Activated naive CD4-positive, alpha-beta T cell treated with anti-CD3 and anti-CD28 coated beads, Interleukin-2, amount 10 ng/mL, durations not matched to agents 7 days and 5 days (primary cell): Measurements from ENCODE around the gene TBR1.

ENCODE experiments used
- CTCF ChIA-PET: fragments of 350-600 bp; sonication (Branson Sonifier 250); formaldehyde crosslinking; loops from one replicate; lab custom pipeline; 2021; ENCODE audit warnings: antibody characterized with exemption; lab: Charles Lee
- DNase-seq: peaks from one replicate; pipeline ENCODE4 v3.0.0-alpha.2; 2020
- H3K27ac Mint-ChIP-seq: one replicate; pipeline ENCODE4 v1.8.0; 2021; ENCODE audit warnings: mild to moderate bottlenecking, moderate library complexity, mixed read lengths
- H3K27me3 Mint-ChIP-seq: one replicate; pipeline ENCODE4 v1.8.0; 2021; ENCODE audit warnings: mild to moderate bottlenecking, mixed read lengths
- H3K36me3 Mint-ChIP-seq: one replicate; pipeline ENCODE4 v1.8.0; 2021; ENCODE audit warnings: mixed read lengths
- H3K4me1 Mint-ChIP-seq: one replicate; pipeline ENCODE4 v1.8.0; 2021; ENCODE audit warnings: mixed read lengths
- H3K4me3 Mint-ChIP-seq: one replicate; pipeline ENCODE4 v1.8.0; 2021; ENCODE audit warnings: mild to moderate bottlenecking, moderate library complexity, mixed read lengths
- H3K9me3 Mint-ChIP-seq: one replicate; pipeline ENCODE4 v1.8.0; 2021; ENCODE audit warnings: mixed read lengths

The TBR1 gene

DNA sequence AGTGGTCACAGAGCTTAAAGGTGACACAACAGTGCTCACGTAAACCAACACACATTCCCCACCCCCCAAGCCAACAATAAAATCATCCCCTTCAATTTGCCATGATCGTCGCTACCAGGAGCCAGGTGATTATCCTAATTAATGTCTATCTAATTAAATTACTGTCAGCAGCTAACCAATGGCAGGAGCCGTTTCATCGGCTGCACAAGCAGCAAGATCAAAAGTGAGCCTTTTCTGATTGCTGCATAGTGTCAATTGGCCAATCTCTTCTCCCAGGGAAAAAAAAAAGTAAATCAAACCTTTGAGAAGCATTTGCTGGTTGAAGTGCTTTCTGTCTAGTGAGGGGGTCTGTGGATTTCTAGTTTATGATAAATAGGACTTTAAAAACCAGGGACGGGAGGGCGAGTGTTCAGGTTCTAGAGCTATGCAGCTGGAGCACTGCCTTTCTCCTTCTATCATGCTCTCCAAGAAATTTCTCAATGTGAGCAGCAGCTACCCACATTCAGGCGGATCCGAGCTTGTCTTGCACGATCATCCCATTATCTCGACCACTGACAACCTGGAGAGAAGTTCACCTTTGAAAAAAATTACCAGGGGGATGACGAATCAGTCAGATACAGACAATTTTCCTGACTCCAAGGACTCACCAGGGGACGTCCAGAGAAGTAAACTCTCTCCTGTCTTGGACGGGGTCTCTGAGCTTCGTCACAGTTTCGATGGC, at the start of gene TBR1:
Gene TBR1, plus strand, starts transcription at position 311 of the 721 bp plus-strand sequence. Its CDS starts 114 bp downstream, at position 425.
- CTCF ChIA-PET = interaction anchor here (1.2 kb wide), 1 partner anchor 10 kb away, joined by 3 read pairs; no protein-coding TSS in a partner anchor
- peak within 1 kb of the TSS; percentile 61 for H3K4me3 Mint-ChIP-seq
- H3K27ac Mint-ChIP-seq = peak within 1 kb of the TSS; percentile 70

DNA sequence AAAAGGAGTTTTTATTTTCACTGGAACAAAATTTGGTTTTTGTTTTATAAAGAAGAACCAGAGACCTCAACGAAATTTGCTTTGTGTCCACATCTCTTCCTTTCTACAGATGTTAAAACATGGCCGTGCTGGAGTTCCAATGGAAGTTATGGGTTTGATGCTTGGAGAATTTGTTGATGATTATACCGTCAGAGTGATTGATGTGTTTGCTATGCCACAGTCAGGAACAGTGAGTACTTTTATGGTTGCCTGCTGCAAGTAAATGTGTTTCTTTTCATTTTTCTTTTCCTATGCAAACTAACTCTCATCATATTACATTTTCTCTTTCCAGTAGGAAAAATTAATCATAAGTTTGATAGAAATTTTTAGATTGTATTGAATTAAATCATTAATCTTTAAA, 48.4 kb upstream of the TBR1 start:
- peaks cover 4% of the 10 kb centered on the region for H3K9me3 Mint-ChIP-seq
- no peak for DNase-seq
- H3K4me3 Mint-ChIP-seq = no peak overlapping the region
- CTCF ChIA-PET = interaction anchor here (0.7 kb wide), 1 partner anchor 15 kb away, joined by 3 read pairs; no protein-coding TSS in a partner anchor
- no peaks in the 10 kb centered on the region for H3K27me3 Mint-ChIP-seq
- peaks cover 28% of the 10 kb centered on the region for H3K36me3 Mint-ChIP-seq
- H3K27ac Mint-ChIP-seq = no peak overlapping the region
- no peaks in the 10 kb centered on the region for H3K4me1 Mint-ChIP-seq

More for the DNA sequence above, at the start of gene TBR1:
- Mint-ChIP-seq H3K9me3 (no peaks in the 10 kb centered on the region), H3K36me3 (peaks cover 22% of the 10 kb centered on the region), H3K4me1 (peaks cover 59% of the 10 kb centered on the region), H3K27me3 (peaks cover 74% of the 10 kb centered on the region)
- no peak for DNase-seq

DNA sequence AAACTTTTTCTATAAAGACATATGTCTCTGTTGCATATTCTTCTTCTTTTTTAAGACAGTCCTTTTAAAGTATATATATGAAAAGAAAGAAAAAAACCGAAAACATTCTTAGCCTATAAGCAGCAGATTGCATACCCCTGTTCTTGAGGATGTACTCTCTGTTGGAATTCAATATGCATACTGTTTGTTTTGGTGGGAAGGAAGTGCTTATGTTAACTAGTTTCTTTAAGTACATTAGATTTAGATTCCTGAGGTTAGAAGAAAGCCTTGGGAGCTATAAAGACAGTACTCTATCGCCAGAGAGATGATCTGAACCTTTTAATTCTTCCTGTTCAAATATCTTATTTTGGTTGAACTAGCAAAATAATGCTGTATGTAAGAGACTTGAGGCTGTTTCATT, 46.8 kb upstream of the TBR1 start:
- Mint-ChIP-seq H3K4me1 (no peaks in the 10 kb centered on the region), H3K9me3 (no peaks in the 10 kb centered on the region), H3K27me3 (no peaks in the 10 kb centered on the region), H3K36me3 (peaks cover 16% of the 10 kb centered on the region), H3K4me3 (no peak overlapping the region), H3K27ac (no peak overlapping the region)
- no peak for DNase-seq
- CTCF ChIA-PET = no interaction called here

DNA sequence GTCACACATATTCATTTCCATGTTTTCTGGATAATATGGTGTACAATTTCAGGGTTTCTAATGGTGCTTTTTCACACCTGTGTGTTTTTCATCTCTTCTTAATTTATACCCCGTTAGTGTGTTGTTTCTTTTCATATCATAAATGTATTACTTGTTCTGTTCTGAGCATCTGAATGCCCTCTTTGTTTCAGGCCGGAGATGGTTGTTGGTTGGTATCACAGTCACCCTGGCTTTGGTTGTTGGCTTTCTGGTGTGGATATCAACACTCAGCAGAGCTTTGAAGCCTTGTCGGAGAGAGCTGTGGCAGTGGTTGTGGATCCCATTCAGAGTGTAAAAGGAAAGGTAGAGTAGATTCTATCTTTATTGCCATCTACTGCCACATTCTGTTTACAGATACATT, 45.1 kb upstream of the TBR1 start:
- Mint-ChIP-seq H3K9me3 (no peaks in the 10 kb centered on the region), H3K4me3 (no peak overlapping the region), H3K36me3 (peaks cover 19% of the 10 kb centered on the region), H3K4me1 (no peaks in the 10 kb centered on the region), H3K27me3 (no peaks in the 10 kb centered on the region), H3K27ac (peak overlapping the region; percentile 25)
- no peak for DNase-seq
- CTCF ChIA-PET = no interaction called here

DNA sequence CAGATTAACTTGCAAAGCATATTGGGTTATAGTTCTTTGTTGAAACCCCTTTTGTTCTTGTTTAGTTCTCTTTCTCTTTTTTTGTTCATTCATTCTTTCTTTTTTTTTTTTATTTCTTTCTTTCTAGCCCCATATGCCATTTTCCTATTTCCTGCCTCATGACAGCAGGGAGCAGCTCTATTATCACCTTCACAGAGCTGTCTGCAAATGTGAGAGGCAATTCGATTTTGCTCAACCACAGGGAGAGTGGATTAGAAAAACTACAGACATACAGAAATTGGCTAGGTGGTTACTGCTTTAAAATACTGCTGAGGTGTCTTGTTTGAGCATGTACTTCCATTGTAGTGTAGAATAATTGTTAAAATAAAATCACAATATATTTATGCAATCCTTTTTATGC, 44.2 kb upstream of the TBR1 start:
- no peak overlapping the region for H3K27ac Mint-ChIP-seq
- peaks cover 20% of the 10 kb centered on the region for H3K36me3 Mint-ChIP-seq
- DNase-seq = no peak
- no peak overlapping the region for H3K4me3 Mint-ChIP-seq
- H3K27me3 Mint-ChIP-seq = no peaks in the 10 kb centered on the region
- H3K9me3 Mint-ChIP-seq = no peaks in the 10 kb centered on the region
- CTCF ChIA-PET = no interaction called here
- no peaks in the 10 kb centered on the region for H3K4me1 Mint-ChIP-seq

DNA sequence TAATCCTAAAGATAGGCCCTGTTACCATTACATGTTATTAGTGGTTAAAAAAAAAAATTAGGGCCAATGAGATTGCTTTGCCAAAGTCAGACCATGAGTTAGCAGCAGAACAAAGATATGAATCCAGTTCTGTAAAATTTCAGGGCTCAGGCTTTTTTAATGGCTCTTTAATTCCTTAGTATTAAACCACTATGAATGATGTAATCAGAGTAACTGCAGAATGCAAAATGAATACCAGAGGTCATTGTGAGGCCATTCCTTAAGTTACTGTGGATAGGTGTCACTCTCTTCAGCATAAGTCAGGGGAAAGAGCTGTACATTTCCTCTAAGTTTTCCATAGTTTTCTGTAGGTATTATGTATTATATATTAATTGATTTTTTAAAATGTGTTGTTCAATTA, 42.2 kb upstream of the TBR1 start:
- Mint-ChIP-seq H3K27ac (no peak overlapping the region), H3K27me3 (no peaks in the 10 kb centered on the region), H3K36me3 (peaks cover 16% of the 10 kb centered on the region), H3K4me3 (no peak overlapping the region), H3K4me1 (no peaks in the 10 kb centered on the region), H3K9me3 (no peaks in the 10 kb centered on the region)
- CTCF ChIA-PET = no interaction called here
- DNase-seq = no peak

DNA sequence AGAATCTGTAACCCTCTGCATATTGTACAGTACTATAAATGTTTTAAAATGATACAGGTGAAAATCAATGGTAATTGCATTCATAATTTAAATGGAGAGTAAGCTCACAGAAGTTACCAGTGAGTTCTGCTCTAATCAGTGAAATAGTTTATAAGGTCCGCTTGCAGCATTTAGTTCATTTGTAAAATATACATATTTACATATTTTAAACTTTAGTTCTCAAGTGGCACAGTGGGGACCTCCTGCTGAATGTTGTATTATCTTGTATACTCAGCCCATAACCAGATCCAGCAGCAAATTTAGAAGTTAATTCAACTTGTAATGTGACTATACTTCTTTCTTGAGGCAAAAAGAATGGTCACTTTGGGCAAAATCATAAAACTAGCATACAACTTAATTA, 41.7 kb upstream of the TBR1 start:
- Mint-ChIP-seq H3K27ac (no peak overlapping the region), H3K4me1 (no peaks in the 10 kb centered on the region), H3K36me3 (peaks cover 16% of the 10 kb centered on the region), H3K27me3 (no peaks in the 10 kb centered on the region), H3K9me3 (no peaks in the 10 kb centered on the region), H3K4me3 (no peak overlapping the region)
- CTCF ChIA-PET = interaction anchor here (0.6 kb wide), 1 partner anchor 1264 kb away, joined by 3 read pairs; no protein-coding TSS in a partner anchor
- DNase-seq = no peak

DNA sequence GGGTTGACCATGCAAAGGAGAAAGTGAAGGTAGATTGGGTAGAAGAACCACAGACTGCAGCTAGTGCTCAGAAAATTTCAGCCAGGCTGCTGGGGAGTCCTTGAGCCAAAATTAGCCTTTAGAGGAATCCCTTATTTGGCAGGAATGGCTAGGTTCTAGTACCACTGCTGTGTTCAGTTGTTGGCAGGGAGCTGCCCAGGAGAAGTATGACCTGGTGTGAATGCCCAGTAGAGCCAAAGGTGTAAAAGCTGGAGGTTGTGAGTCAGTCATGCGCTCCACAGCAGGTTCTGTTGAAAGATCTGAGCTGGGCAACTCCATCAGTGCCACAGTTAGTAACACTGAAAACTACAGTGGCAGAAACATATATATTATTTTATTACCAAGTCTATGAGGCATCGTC, 36.4 kb upstream of the TBR1 start:
- Mint-ChIP-seq H3K27me3 (no peaks in the 10 kb centered on the region), H3K9me3 (no peaks in the 10 kb centered on the region), H3K27ac (no peak overlapping the region), H3K36me3 (peaks cover 8% of the 10 kb centered on the region), H3K4me3 (no peak overlapping the region), H3K4me1 (peaks cover 8% of the 10 kb centered on the region)
- CTCF ChIA-PET = no interaction called here
- DNase-seq = no peak

DNA sequence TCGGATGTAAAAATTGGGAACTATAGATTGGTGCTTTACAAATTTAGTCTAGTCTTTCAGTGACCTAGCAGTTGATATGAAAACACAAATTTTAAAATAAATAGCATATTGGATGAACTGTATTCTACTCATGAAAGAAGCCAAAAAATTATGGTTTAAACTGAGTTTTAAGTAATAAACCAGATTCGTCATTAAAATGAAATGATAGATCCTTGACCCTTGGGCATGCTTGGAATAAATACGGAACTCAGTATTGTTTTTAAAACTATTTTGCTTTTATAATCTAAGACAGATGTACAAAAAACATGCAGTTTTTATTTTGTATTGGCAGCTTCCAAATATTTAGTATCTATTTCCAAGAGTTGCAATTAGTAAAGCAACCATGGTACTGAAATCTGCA, 34.6 kb upstream of the TBR1 start:
- CTCF ChIA-PET = interaction anchor here (0.9 kb wide), 1 partner anchor 46 kb away, joined by 3 read pairs; no protein-coding TSS in a partner anchor
- Mint-ChIP-seq H3K4me3 (no peak overlapping the region), H3K4me1 (peaks cover 22% of the 10 kb centered on the region), H3K9me3 (no peaks in the 10 kb centered on the region), H3K27me3 (no peaks in the 10 kb centered on the region), H3K36me3 (peaks cover 8% of the 10 kb centered on the region), H3K27ac (no peak overlapping the region)
- DNase-seq = no peak

DNA sequence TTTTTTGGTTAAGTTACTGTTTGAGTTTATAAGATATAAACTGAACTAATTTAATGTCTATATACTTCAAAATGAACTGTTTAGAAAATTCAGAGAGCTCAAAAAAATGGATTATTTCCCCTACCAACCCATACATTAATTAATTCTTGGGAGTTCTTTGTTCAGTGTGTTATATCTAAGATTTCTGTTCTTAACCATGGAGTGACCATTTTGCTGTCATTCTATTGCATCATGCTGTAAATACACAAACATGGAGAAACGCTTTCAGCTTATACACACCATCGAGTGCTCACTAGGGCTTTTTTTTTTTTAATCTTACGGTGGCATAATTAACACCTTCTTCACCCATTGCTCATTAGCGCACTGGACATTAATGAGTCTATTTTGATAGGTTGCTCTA, 33.4 kb upstream of the TBR1 start:
- Mint-ChIP-seq H3K9me3 (no peaks in the 10 kb centered on the region), H3K27ac (no peak overlapping the region), H3K4me1 (peaks cover 28% of the 10 kb centered on the region), H3K4me3 (no peak overlapping the region), H3K27me3 (no peaks in the 10 kb centered on the region), H3K36me3 (peaks cover 12% of the 10 kb centered on the region)
- CTCF ChIA-PET = no interaction called here
- DNase-seq = no peak

DNA sequence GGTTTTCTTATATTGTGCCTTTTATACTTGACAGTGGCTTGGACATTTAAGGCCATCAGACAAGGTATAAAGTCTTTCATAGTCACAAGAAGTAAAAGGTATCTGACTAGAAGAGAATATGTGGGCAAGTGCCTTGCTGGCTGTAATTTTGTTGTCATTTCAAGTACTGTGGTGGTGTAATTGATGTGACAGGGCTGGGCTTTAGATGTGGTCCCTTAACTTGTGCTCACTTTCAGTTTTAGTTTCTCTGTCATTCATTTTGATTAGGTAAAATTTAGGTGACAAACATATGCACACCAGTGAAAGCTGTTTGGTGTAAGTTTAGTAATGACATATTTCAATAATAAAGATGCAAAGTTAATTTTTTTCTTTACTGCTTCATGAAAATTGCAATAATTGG, 31.2 kb upstream of the TBR1 start:
- peaks cover 28% of the 10 kb centered on the region for H3K4me1 Mint-ChIP-seq
- peak overlapping the region; percentile 61 for H3K27ac Mint-ChIP-seq
- no peak overlapping the region for H3K4me3 Mint-ChIP-seq
- H3K27me3 Mint-ChIP-seq = no peaks in the 10 kb centered on the region
- H3K36me3 Mint-ChIP-seq = peaks cover 16% of the 10 kb centered on the region
- CTCF ChIA-PET = no interaction called here
- H3K9me3 Mint-ChIP-seq = no peaks in the 10 kb centered on the region
- DNase-seq = peak; percentile 61

DNA sequence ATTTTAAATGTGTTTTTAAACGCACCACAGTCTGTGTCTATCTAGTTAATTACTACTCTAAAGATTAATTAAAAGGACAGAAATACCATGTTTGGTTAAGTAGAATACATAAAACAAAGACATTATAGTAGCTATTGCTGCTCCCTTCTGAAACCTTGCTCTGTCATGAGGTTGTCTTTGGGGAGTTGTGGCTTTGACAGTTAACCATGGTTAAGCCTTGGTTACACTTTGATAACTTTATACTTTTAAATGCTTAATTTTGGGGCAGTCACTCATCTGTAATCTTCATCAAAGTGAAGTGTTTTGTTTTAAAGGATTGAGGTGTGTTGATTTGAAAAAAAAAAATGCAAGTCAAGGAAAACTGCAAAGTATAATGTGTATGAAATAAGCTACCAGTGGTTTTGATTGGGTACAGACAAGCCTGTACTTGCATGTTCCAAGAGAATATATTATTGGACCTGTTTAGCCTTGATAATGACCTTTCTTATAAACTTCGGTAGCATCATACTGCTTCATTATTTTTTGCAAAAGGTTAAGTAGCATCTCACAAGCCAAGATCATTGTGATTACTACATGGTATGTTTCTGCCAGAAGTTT, 29.8 kb upstream of the TBR1 start:
- no peaks in the 10 kb centered on the region for H3K9me3 Mint-ChIP-seq
- no peak overlapping the region for H3K4me3 Mint-ChIP-seq
- peaks cover 17% of the 10 kb centered on the region for H3K36me3 Mint-ChIP-seq
- H3K27ac Mint-ChIP-seq = peak overlapping the region; percentile 52
- no peak for DNase-seq
- H3K4me1 Mint-ChIP-seq = peaks cover 28% of the 10 kb centered on the region
- no peaks in the 10 kb centered on the region for H3K27me3 Mint-ChIP-seq
- CTCF ChIA-PET = interaction anchor here (0.7 kb wide), 1 partner anchor 1208 kb away, joined by 3 read pairs; no protein-coding TSS in a partner anchor

DNA sequence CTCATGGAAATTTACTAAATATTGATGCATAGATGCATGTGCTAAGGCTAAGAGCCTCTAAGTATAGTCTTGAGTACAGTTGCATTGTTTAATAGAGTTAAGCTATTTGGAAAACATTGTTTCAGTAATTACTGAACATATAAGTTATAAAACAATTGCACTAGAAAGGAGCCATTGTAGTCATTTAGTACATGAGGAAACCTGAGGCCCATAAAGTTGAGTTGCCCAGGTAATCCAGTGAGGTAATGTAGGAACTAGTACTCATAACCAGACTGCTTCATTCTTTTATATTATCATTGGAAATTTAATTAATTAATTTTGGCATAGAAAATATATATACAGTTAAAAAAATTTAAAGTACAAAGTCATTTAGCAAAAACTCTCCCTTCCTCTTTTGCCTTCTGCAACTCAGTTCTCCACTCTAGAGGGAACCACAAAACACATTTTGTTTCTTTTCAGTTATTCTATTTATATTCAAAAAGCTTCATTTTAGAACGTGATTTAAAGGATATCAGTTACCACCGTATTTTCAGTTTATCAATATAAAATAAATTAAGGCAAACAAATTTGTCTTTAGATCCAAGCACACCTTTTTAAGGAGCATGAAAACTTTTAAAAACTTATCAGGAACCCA, 27.8 kb upstream of the TBR1 start:
- Mint-ChIP-seq H3K36me3 (peaks cover 28% of the 10 kb centered on the region), H3K4me3 (no peak overlapping the region), H3K9me3 (no peaks in the 10 kb centered on the region), H3K27ac (no peak overlapping the region), H3K27me3 (no peaks in the 10 kb centered on the region), H3K4me1 (peaks cover 28% of the 10 kb centered on the region)
- no peak for DNase-seq
- CTCF ChIA-PET = no interaction called here

DNA sequence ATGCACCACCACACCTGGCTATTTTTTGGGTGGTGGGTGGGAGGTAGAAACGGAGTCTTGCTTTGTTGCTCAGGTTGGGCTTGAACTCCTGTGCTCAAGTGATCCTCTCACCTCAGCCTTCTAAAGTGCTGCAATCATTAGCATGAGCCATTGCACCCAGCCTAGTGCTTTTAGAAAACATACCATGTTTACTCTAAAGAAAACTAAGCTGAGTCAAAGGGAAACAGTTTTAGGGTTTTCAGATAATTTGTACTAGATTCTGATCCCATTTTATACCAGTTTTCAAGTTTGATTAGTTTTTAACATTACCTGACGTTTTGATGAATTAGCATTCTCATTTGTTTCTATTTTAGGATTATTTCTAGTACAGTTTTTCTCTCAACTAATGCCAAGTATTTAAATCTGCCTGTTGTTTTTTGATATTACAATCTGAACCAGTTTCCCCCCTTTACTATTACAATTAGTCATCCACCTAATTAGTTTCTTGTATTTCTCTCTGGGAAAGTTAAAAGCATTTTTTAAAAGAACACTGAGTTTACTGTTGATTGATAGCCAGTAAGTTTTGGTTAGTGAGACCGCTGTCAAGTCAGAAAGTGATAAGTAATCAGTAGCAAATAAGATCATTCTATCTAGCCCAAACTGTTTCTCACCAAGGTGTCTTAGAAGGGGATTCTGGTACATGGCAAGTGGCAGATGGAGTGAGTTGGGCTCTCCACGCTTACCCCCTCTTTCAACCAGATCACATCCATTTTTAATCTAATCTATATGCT, 24.2 kb upstream of the TBR1 start:
- DNase-seq = no peak
- Mint-ChIP-seq H3K27me3 (no peaks in the 10 kb centered on the region), H3K4me3 (no peak overlapping the region), H3K4me1 (peaks cover 2% of the 10 kb centered on the region), H3K9me3 (no peaks in the 10 kb centered on the region), H3K36me3 (peaks cover 38% of the 10 kb centered on the region), H3K27ac (no peak overlapping the region)
- CTCF ChIA-PET = interaction anchor here (0.7 kb wide), 1 partner anchor 111 kb away, joined by 3 read pairs; no protein-coding TSS in a partner anchor
